ENCODE data around the gene BRD4. TPM values are rescaled to one million over a fixed set of nuclear protein-coding genes. Genes with fewer than 3 reads are reported as not detected.

Gene BRD4
- total RNA-seq, 1 donor: 29.3 TPM

DNA sequence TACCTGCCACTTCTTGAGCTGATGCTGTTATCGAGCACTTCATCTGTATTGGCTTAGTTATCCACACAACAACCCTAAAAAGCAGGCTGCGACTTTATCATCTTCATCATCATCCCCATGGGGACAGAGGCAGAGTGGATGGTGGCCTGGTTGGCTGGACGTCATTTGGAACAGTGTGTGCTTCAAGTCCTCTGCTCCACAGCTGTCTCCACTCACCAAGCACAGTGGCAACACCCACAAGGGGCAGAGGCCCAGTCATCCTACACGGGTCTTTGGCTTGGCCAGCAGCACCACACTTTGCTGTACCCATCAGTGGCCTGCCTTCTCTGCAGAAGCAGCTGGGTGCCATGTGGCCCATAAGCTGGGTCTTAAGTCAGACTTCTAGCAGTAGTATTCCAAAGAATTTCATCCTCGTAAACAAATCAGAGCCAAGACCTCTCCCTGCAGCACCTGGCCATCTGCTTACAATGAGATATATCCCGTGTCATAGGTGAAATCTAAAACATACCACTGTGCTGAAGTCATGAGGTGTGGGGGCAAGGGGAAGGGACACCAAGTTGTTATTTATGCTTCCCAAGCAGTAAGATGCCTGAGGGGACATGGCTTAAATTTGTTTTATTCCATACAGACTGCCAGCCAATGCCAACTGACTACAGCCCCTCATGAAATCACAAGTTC is 52.2 kb downstream of the BRD4 start:
- no peaks in the 10 kb centered on the region for H3K9me3 ChIP-seq (ENCODE audit: low read depth, low read length)
- no peaks in the 10 kb centered on the region for H3K27me3 ChIP-seq (ENCODE audit: insufficient read depth, low read length)
- peaks cover 97% of the 10 kb centered on the region for H3K4me1 ChIP-seq (ENCODE audit: insufficient read depth, low read length)
- H3K4me3 ChIP-seq (ENCODE audit: low read length): no peak overlapping the region

DNA sequence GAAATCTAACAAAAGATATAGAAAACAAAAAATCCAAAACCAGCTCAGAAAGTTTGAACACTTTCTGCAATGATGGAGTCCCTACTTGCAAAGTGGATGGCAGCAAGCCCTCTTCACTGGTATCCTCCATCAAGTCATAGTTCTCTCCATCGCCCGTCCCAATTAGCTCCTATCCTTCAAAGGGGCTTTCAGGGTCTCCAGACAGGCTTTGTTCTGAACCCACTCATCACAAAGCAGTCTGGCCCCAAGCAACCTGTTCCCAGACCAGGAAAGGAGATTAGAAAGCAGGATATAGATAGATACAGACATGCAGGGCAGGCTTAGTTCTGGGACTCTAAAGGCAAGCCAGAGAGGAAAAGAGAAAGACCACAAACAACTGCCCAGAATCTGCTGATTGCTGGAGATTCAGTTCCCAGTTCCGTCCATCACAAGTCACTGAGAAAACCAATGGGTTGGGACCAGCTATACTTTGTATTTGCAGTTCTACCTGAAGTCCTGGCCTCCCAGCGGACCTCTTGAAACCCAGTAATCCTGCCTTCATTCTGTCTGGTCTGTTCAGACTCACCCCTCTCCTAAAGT is 52.9 kb downstream of the BRD4 start:
- Histone ChIP-seq H3K4me1 (ENCODE audit: insufficient read depth, low read length) (peaks cover 97% of the 10 kb centered on the region), H3K9me3 (ENCODE audit: low read depth, low read length) (no peaks in the 10 kb centered on the region), H3K27me3 (ENCODE audit: insufficient read depth, low read length) (no peaks in the 10 kb centered on the region), H3K4me3 (ENCODE audit: low read length) (no peak overlapping the region)

DNA sequence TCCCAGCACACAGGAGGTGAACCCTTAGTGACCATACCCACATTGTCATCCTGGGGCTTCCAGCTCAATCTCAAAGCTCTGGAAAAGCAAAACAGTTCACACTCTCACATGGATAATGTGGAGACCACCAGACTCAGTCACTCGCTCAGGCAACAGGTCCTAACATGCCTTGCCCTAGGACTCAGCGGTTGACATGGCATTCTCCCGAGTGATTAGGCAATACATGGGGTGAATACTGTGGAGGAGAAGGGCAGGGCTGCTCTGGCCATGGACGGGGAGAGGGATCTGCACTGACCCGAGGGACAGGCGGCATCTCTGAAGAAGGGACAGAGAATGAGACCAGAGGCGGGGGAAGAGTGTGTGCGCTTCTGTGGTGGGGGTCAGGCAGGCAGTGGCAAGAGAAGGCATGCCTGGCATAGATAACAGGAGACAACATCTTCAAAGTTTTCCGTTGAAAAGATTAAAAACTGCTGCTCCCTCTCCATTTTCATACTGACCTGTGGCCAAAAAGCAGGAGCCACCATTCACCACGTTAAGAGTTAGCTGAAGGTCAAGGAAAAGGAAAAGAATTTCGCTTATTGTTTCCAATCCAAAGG is 55.6 kb downstream of the BRD4 start:
- Histone ChIP-seq H3K4me3 (ENCODE audit: low read length) (no peak overlapping the region), H3K9me3 (ENCODE audit: low read depth, low read length) (no peaks in the 10 kb centered on the region), H3K27me3 (ENCODE audit: insufficient read depth, low read length) (no peaks in the 10 kb centered on the region), H3K4me1 (ENCODE audit: insufficient read depth, low read length) (peaks cover 75% of the 10 kb centered on the region)

DNA sequence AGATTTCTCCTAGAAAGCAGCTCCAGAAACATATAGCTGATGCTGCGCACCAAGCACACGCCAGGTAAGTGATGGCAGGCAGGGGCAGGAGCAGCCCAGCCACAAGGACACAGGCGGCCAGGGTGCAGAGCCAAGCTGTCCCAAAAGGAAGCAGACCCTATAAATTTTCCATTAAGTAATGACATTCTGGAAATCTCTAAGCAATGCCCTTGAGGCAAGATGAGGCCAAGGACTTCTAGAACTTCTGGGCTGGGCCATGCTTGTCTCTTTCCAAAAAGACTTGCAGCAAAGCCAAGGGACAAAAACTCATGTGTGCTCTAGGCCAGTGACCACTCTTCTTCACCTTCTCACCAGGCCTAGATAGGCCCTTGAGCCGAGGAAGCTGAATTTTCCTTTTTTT is 57.9 kb downstream of the BRD4 start:
- H3K4me3 ChIP-seq (ENCODE audit: low read length): no peak overlapping the region
- no peaks in the 10 kb centered on the region for H3K27me3 ChIP-seq (ENCODE audit: insufficient read depth, low read length)
- no peaks in the 10 kb centered on the region for H3K9me3 ChIP-seq (ENCODE audit: low read depth, low read length)
- H3K4me1 ChIP-seq (ENCODE audit: insufficient read depth, low read length): peaks cover 53% of the 10 kb centered on the region

DNA sequence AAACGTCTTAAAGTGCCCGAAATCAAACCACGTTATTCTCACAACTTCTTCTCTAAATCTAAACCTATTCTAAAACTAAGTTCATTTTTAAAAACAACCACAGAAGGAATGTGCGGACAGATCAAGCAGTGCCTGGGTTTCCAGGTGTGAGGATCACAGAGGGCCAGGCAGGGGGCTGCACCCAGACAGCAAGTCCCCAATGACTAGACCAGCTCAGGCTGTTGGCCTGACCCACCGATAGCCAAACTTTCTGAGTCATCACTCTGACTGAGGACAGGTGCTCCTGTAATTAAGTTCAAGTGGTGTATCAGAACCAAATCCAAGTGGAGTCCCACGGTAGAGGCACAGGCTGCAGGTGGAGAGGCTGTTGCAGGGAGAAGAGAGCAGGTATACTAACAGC is 62.5 kb downstream of the BRD4 start:
- Histone ChIP-seq H3K27me3 (ENCODE audit: insufficient read depth, low read length) (no peaks in the 10 kb centered on the region), H3K4me3 (ENCODE audit: low read length) (no peak overlapping the region), H3K9me3 (ENCODE audit: low read depth, low read length) (no peaks in the 10 kb centered on the region), H3K4me1 (ENCODE audit: insufficient read depth, low read length) (peaks cover 10% of the 10 kb centered on the region)

DNA sequence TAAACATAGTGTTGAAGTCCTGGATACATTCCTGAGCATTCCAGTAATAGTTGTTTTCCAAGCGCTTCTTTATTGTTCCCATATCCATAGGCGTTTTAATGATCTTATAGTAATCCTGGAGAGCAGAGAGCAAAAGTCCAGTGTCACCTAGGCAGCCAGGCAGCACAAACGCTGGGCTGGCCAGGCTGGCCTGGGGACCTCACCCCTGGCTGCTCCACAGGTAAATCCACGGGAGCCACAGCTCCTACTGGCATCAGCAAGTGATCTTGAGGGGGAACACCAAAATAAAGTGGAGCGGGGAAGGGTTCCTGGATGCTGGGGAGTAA is 63.4 kb downstream of the BRD4 start:
- Histone ChIP-seq H3K4me1 (ENCODE audit: insufficient read depth, low read length) (peaks cover under 1% of the 10 kb centered on the region), H3K27me3 (ENCODE audit: insufficient read depth, low read length) (no peaks in the 10 kb centered on the region), H3K4me3 (ENCODE audit: low read length) (no peak overlapping the region), H3K9me3 (ENCODE audit: low read depth, low read length) (no peaks in the 10 kb centered on the region)

DNA sequence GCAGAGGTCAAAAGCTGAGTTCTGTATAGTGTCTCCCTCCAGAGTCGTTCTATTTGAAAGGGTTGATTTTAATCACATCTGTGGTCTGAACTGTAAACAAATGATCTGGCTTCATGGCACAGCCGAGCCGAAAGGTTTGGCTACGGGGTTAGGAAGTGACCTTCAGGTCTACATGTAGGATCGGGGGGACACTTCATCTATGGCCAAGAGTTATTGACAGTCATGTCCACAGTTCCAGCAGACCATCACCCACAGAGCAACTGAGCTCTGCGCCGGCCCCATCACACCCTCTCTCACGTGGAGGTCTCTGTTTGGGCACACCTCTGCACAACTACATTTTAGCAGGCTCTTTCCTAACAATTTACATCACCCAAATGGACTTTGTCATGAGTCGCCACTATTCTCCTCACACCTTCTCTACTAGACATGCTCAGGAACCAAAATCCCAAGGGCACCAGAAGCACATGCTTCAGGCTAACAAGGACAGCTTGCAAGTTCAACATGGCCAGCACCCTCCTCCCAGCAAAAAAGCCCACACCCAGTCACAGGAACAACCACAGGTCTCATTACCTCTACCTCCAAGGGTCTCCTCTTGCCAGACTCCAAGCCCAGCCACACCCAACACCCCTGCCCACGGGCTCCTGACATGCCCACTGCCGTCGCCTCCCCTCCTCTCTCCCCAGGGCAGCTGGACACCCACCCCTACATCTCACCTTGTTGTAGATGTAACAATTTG is 64.0 kb downstream of the BRD4 start:
- Histone ChIP-seq H3K27me3 (ENCODE audit: insufficient read depth, low read length) (no peaks in the 10 kb centered on the region), H3K9me3 (ENCODE audit: low read depth, low read length) (no peaks in the 10 kb centered on the region), H3K4me3 (ENCODE audit: low read length) (no peak overlapping the region), H3K4me1 (ENCODE audit: insufficient read depth, low read length) (no peaks in the 10 kb centered on the region)

DNA sequence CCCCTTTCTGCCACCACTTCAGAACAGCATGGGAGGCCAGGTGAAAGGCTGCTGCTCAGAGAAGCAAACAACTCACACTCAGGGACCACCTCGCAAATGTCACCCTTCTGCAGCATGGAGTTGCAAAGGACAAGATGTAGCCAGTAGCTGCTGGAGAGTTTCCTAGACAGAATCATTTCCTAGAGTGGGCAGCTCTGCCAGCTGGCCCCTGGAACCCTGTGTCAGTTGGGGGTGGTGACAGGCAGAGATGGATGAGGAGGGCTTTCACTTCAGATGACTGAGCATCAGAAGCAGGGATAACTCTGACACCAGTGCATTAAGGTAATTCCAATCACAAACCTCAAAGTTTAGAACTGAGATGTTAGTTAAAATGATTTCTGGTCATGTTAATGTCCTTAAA is 65.7 kb downstream of the BRD4 start:
- Histone ChIP-seq H3K4me1 (ENCODE audit: insufficient read depth, low read length) (no peaks in the 10 kb centered on the region), H3K4me3 (ENCODE audit: low read length) (no peak overlapping the region), H3K9me3 (ENCODE audit: low read depth, low read length) (no peaks in the 10 kb centered on the region), H3K27me3 (ENCODE audit: insufficient read depth, low read length) (no peaks in the 10 kb centered on the region)

DNA sequence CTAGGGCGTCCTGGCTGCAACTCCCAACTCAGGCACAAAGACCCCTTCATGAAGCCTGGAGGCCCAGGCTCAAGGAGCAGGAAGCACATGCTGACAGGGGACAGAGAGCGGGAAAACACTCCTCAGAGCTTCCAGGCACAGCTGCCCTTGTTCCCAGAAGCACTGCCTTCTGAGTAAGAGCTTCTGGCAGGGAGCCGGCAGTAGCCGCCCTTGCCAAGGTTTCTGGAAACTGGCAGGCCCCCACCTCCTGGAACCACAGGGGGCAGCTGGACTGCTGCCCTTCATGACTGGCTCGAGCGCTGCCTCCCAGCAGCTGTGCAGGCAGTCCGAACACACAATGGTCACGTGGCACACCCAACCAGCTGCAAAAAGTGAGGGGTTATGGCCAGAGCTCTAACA is 66.5 kb downstream of the BRD4 start:
- no peaks in the 10 kb centered on the region for H3K4me1 ChIP-seq (ENCODE audit: insufficient read depth, low read length)
- no peak overlapping the region for H3K4me3 ChIP-seq (ENCODE audit: low read length)
- no peaks in the 10 kb centered on the region for H3K9me3 ChIP-seq (ENCODE audit: low read depth, low read length)
- H3K27me3 ChIP-seq (ENCODE audit: insufficient read depth, low read length): no peaks in the 10 kb centered on the region

DNA sequence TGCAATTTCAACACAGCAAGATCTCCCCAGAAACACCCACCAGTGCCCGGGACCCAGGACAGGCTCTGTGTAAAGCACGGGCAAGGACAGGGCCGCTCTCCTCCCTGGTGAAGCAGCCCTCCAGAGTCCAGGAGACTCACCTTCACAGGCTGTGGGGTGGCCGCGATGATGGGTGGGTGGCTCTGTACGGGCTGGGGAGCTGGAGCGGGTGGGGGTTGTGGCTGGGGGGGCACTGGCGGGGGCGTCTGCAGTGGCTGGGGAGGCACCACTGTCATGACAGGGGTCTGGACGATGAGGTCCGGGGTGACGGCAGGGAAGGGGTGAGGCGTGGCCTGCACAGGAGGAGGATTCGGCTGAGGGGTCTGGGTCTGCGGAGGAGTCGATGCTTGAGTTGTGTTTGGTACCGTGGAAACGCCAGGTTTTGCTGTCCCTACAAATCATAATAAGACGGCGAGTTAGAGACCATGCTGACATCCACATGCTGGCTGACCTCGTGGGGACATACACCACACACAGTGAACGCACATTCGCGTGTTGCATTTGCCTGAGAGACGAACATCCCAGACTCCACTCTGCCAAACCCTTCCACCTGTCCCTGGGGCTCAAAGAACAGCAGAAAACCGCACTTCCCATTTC is 67.0 kb downstream of the BRD4 start:
- Histone ChIP-seq H3K4me3 (ENCODE audit: low read length) (no peak overlapping the region), H3K9me3 (ENCODE audit: low read depth, low read length) (no peaks in the 10 kb centered on the region), H3K4me1 (ENCODE audit: insufficient read depth, low read length) (no peaks in the 10 kb centered on the region), H3K27me3 (ENCODE audit: insufficient read depth, low read length) (no peaks in the 10 kb centered on the region)

DNA sequence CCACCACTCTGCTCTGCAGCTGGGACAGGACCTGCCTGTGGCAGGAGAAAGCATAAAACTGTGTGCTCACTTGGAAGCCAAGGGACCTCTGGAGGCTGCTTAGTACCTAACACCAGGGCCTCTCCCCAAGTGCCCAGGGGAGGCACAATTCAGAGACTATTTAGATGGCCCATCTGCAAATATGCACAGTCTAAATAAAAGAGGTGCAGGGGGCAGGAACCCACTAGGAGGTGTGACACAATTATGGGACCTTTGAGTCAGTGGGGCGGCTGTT is 67.5 kb downstream of the BRD4 start:
- H3K4me3 ChIP-seq (ENCODE audit: low read length): no peak overlapping the region
- H3K9me3 ChIP-seq (ENCODE audit: low read depth, low read length): no peaks in the 10 kb centered on the region
- H3K27me3 ChIP-seq (ENCODE audit: insufficient read depth, low read length): no peaks in the 10 kb centered on the region
- no peaks in the 10 kb centered on the region for H3K4me1 ChIP-seq (ENCODE audit: insufficient read depth, low read length)

DNA sequence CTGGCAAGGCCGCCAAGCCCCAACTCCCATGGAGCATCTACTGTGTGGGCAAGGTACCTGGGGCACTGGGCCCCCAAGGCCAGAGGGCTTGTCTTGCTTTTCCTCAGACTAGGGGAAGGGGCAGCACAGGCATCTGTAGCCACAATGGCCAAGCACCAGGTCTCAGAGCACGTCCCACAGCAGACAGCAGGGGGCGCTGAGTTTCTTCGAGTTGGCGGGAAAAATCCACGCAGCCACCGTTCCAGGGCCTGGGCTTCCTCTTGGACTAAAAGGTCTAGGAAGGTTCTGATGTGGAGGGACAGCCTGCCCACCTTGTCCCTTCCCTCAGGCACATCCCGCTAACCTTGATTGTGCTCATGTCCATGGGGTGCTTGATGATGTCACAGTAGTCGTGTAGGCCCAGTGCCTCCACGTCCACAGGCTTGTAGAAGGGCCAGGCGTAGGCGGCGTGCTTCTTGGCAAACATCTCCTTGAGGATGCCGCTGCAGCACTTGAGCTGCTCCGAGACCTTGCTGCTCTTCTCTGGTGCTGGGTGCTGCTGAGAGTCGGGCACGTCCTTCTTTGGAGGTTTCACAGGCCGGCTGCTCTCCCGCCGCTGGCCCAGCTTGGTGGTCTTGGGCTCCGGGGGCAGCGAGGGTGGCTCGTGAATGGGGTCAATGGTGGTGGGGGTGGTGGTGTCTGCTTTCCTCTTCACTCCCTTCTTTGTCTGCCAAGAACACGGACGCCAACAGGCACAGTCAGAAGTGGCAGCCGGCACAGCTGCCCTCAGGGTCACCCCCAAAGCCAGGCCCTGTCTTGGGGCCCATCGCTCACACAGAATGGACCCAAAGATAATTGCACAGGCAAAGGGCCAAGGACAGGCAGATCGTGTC is 68.0 kb downstream of the BRD4 start:
- no peaks in the 10 kb centered on the region for H3K9me3 ChIP-seq (ENCODE audit: low read depth, low read length)
- H3K27me3 ChIP-seq (ENCODE audit: insufficient read depth, low read length): no peaks in the 10 kb centered on the region
- no peaks in the 10 kb centered on the region for H3K4me1 ChIP-seq (ENCODE audit: insufficient read depth, low read length)
- no peak overlapping the region for H3K4me3 ChIP-seq (ENCODE audit: low read length)

DNA sequence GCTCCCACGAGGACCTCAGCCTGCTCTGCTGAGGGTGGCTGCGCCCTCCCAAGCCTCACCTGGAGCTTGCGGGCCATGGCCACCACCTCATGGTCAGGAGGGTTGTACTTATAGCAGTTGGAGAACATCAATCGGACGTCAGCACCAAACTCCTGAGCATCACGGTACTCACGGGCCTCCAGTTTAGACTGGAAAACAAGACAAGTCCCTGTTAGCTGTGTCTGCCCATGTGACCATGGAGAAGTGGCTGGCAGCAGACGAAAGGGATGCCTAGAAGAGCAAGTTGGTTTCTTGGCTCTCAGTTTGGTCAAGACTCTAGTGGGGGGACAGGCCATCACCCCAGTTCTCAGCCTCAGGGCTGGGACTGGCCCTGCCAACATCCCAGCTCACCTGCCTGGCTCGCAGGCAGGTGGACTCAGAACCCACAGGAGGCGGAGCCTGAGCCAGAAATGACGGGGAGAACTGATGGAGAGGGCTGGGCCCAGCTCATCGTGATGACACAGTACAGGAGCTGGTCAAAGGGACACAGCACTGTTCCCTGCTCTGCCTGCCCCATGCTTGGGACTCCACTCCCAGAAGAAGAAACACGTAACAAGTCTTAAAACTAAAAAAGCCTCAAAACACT is 68.9 kb downstream of the BRD4 start:
- Histone ChIP-seq H3K9me3 (ENCODE audit: low read depth, low read length) (no peaks in the 10 kb centered on the region), H3K27me3 (ENCODE audit: insufficient read depth, low read length) (no peaks in the 10 kb centered on the region), H3K4me1 (ENCODE audit: insufficient read depth, low read length) (no peaks in the 10 kb centered on the region), H3K4me3 (ENCODE audit: low read length) (no peak overlapping the region)

DNA sequence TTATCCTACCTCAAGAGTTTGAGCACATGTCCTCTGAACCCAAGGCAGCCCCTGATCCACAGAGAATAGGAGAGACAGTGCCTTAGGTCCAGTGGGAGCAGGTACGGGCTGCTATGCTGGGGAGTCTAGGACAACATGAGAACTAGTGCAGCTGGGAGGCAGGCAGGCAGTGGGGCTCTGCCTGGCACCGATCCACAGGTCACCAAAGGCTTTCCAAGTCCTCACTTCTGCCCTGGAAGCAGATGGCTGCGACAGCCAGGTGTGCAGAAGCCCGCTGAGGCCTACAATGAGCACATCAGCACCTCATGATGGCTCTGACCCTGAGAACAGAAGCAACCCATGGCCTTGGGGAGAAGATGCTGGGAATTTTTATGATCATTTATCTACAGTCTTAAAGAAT is 70.3 kb downstream of the BRD4 start:
- Histone ChIP-seq H3K4me1 (ENCODE audit: insufficient read depth, low read length) (no peaks in the 10 kb centered on the region), H3K27me3 (ENCODE audit: insufficient read depth, low read length) (no peaks in the 10 kb centered on the region), H3K4me3 (ENCODE audit: low read length) (no peak overlapping the region), H3K9me3 (ENCODE audit: low read depth, low read length) (no peaks in the 10 kb centered on the region)

Data from mononuclear cell (primary cell).